Measurements from ENCODE around the gene SRPK2. TPM values are rescaled to one million over a fixed set of nuclear protein-coding genes. Genes with fewer than 3 reads are reported as not detected.

Gene SRPK2
- 37.5 and 43.3 TPM in 2 replicates for total RNA-seq

GRCh38 chr7:105388356-105389087, at the start of gene SRPK2:
SRPK2 (minus strand) TSS chr7:105388921.

Small RNA genes lying within 50 kb of the gene (small RNA-seq; reads per million reads assigned to genes)
- gene AC005070.2 (ENCODE audit: low replicate concordance) = not detected
- not detected for gene RNU6-1322P (ENCODE audit: low replicate concordance)

Other genes starting within 250 kb of the SRPK2 start
- 14.9 and 22.0 TPM in 2 replicates for gene PUS7, start 133.3 kb upstream of the SRPK2 start, total RNA-seq
- gene RINT1, start 143.3 kb upstream of the SRPK2 start, total RNA-seq = 12.0 and 27.6 TPM in 2 replicates
- under 0.01 TPM in 1 of 2 replicates, not detected in the other for gene EFCAB10, start 192.6 kb upstream of the SRPK2 start, total RNA-seq